GM21390 (cell line): ENCODE results near the gene LTV1.
"Not testable (repeated sequence)": the region's sequence is repeated elsewhere in the genome, so short reads cannot be mapped to it uniquely, and the experiment has no call there.

Experiments used
- ATAC-seq: cut with Tn5 transposase; IDR thresholded peaks from one replicate; pipeline ENCODE4 v1.9.1; 2021; ENCODE audit not compliant: unreplicated experiment

LTV1 gene

GRCh38 chr6:143840595-143841265, 2.4 kb upstream of the LTV1 start:
- no peak for ATAC-seq

GRCh38 chr6:143842461-143842901, 657 bp upstream of the LTV1 start:
- ATAC-seq = no peak

- peak; percentile 5 for ATAC-seq
Measured at GRCh38 chr6:143843677-143843999, 500 bp downstream of the LTV1 start.

- no peak for ATAC-seq
Measured at GRCh38 chr6:143844006-143844405, 868 bp downstream of the LTV1 start.

- no peak for ATAC-seq
Measured at GRCh38 chr6:143845033-143845432, 1.9 kb downstream of the LTV1 start.

- not testable (repeated sequence) for ATAC-seq
Measured at GRCh38 chr6:143851706-143852105, 8.6 kb downstream of the LTV1 start.

GRCh38 chr6:143855057-143855456, 11.9 kb downstream of the LTV1 start:
- not testable (repeated sequence) for ATAC-seq

GRCh38 chr6:143856762-143857161, 13.6 kb downstream of the LTV1 start:
- not testable (repeated sequence) for ATAC-seq

GRCh38 chr6:143857651-143858050, 14.5 kb downstream of the LTV1 start:
- no peak for ATAC-seq

- no peak for ATAC-seq
Measured at GRCh38 chr6:143859891-143860660, 16.9 kb downstream of the LTV1 start.

GRCh38 chr6:143863771-143864170, 20.6 kb downstream of the LTV1 start:
- no peak for ATAC-seq

- ATAC-seq = no peak
Measured at GRCh38 chr6:143864234-143864633, 21.1 kb downstream of the LTV1 start, which contains the start of gene ZC2HC1B. TSS of gene ZC2HC1B (plus strand) at chr6:143864474. CDS start at chr6:143864540, 66 bp downstream.

- no peak for ATAC-seq
Measured at GRCh38 chr6:143867236-143867635, 24.1 kb downstream of the LTV1 start.

- not testable (repeated sequence) for ATAC-seq
Measured at GRCh38 chr6:143868808-143869207, 25.7 kb downstream of the LTV1 start.

- not testable (repeated sequence) for ATAC-seq
Measured at GRCh38 chr6:143871202-143871730, 28.1 kb downstream of the LTV1 start.

- peak; percentile 95 for ATAC-seq
Measured at GRCh38 chr6:143872201-143872600, 29.1 kb downstream of the LTV1 start.

GRCh38 chr6:143873600-143873999, 30.5 kb downstream of the LTV1 start:
- ATAC-seq = not testable (repeated sequence)

GRCh38 chr6:143874503-143874902, 31.4 kb downstream of the LTV1 start:
- not testable (repeated sequence) for ATAC-seq

- no peak for ATAC-seq
Measured at GRCh38 chr6:143877584-143878271, 34.6 kb downstream of the LTV1 start.

- ATAC-seq = no peak
Measured at GRCh38 chr6:143878272-143878760, 35.2 kb downstream of the LTV1 start.

- ATAC-seq = no peak
Measured at GRCh38 chr6:143880412-143880811, 37.3 kb downstream of the LTV1 start.
